HepG2 (cell line): ENCODE data around the gene FYB1. TPM values are rescaled to one million over a fixed set of nuclear protein-coding genes. Genes with fewer than 3 reads are reported as not detected.

ENCODE experiments used
- ATAC-seq: fragments of 200-7000 bp; cut with Tn5 transposase; 3 replicates; pipeline ENCODE4 v1.9.1; 2020; ENCODE audit warnings: mild to moderate bottlenecking, moderate library complexity
- BruUV-seq: library from RNA; stranded (reverse); fragments of 400-500 nt; replicated peaks from 2 replicates; lab custom pipeline; 2021; lab: Mats Ljungman, UMichigan
- CTCF ChIA-PET: fragments of 300-600 bp; formaldehyde crosslinking; extraction: SDS; loops from one replicate; lab custom pipeline; 2021; ENCODE audit warnings: low total read pairs, inconsistent platforms, low intra/inter-chr PET ratio; lab: Yijun Ruan, JAX
- POLR2A ChIA-PET: fragments of 350-600 bp; sonication (Branson Sonifier 250); formaldehyde crosslinking; loops from one replicate; lab custom pipeline; 2020; ENCODE audit warnings: antibody characterized with exemption, inconsistent platforms; lab: Yijun Ruan, JAX
- DNase-seq: peaks from one replicate; pipeline ENCODE4 v3.0.0-alpha.2; 2015; ENCODE audit warnings: low spot score
- FAIRE-seq: peaks from 3 replicates; lab custom pipeline; 2011; peaks lifted over from hg19 to GRCh38; lab: Jason Lieb, UNC
- H2AFZ ChIP-seq: one replicate; pipeline ENCODE4 v1.6.1; 2011; ENCODE audit warnings: low read length, inconsistent platforms
- H3K27ac ChIP-seq: fragments of 300-600 bp; 3 replicates; pipeline ENCODE4 v1.8.0; 2011; ENCODE audit warnings: mixed run types, mild to moderate bottlenecking, mixed read lengths, low read length, inconsistent platforms; ENCODE audit not compliant: insufficient read depth; ENCODE audit errors: extremely low read length
- H3K27me3 ChIP-seq, 2 experiments: fragments of 200-600 bp in 1 of 2; 2 replicates in 1 of 2; 3 replicates in 1 of 2; pipeline versions ENCODE4 v1.6.0 to v1.8.0; 2011; ENCODE audit warnings: low read length in 2 of 2, mild to moderate bottlenecking in 2 of 2, moderate library complexity in 2 of 2, inconsistent platforms in 1 of 2; ENCODE audit not compliant: insufficient read depth in 2 of 2, control insufficient read depth in 1 of 2
- H3K36me3 ChIP-seq, 2 experiments: fragments of 200-600 bp in 1 of 2; replicated peaks in 1 of 2; 2 replicates in 1 of 2; 3 replicates in 1 of 2; pipeline versions ENCODE4 v1.5.1 to v1.8.0; 2011; ENCODE audit warnings: low read length in 2 of 2, inconsistent platforms in 1 of 2; ENCODE audit not compliant: insufficient read depth in 2 of 2, control insufficient read depth in 1 of 2
- H3K4me1 ChIP-seq: 2 replicates; pipeline ENCODE4 v1.5.1; 2012; ENCODE audit warnings: low read length, inconsistent platforms; ENCODE audit not compliant: insufficient read depth
- H3K4me2 ChIP-seq: 2 replicates; pipeline ENCODE4 v1.6.0; 2011; ENCODE audit warnings: low read depth, low read length, inconsistent platforms
- H3K4me3 ChIP-seq, 3 experiments: fragments of 200-600 bp in 1 of 3; sonication (generic), shearing (Covaris generic) in 1 of 3; replicated peaks in 1 of 3; 2 replicates each; pipeline ENCODE4 v1.5.1; 2011 to 2016; ENCODE audit warnings: low read length in 3 of 3, inconsistent platforms in 2 of 3, low read depth in 2 of 3, mild to moderate bottlenecking in 2 of 3, control low read depth in 1 of 3, mixed read lengths in 1 of 3; ENCODE audit not compliant: insufficient read depth in 1 of 3
- H3K79me2 ChIP-seq: one replicate; pipeline ENCODE4 v1.6.1; 2011; ENCODE audit warnings: low read length, inconsistent platforms; ENCODE audit not compliant: insufficient read depth
- H3K9ac ChIP-seq: 2 replicates; pipeline ENCODE4 v1.6.0; 2011; ENCODE audit warnings: mild to moderate bottlenecking, low read depth, low read length, inconsistent platforms; ENCODE audit not compliant: insufficient read depth
- H3K9me3 ChIP-seq: 2 replicates; pipeline ENCODE4 v1.5.1; 2012; ENCODE audit warnings: mild to moderate bottlenecking, low read length
- H4K20me1 ChIP-seq: 2 replicates; pipeline ENCODE4 v1.6.0; 2011; ENCODE audit warnings: inconsistent platforms, mild to moderate bottlenecking, low read length, moderate library complexity; ENCODE audit not compliant: insufficient read depth
- GPN1 ChIP-seq: sonication (generic); formaldehyde crosslinking; IDR thresholded peaks from 2 replicates; pipeline ENCODE4 v1.5.1; 2020; ENCODE audit warnings: missing genetic modification reagents, borderline replicate concordance
- HNRNPLL ChIP-seq: fragments of 200-400 bp; formaldehyde crosslinking; IDR thresholded peaks from 2 replicates; pipeline ENCODE4 v1.6.1; 2017; ENCODE audit warnings: mild to moderate bottlenecking, low read depth, low read length; ENCODE audit not compliant: poor library complexity, severe bottlenecking
- MBNL3 ChIP-seq: fragments of 250-450 bp; sonication (Bioruptor Pico); conservative IDR thresholded peaks from 2 replicates; pipeline ENCODE4 v1.8.0; 2022; ENCODE audit warnings: mild to moderate bottlenecking, inconsistent platforms
- ZNF784 ChIP-seq: sonication (generic); formaldehyde crosslinking; IDR thresholded peaks from 2 replicates; pipeline ENCODE4 v1.5.1; 2020; ENCODE audit warnings: missing genetic modification reagents, mild to moderate bottlenecking, borderline replicate concordance
- ZNF792 ChIP-seq: IDR thresholded peaks from 2 replicates; pipeline ENCODE4 v1.6.1; 2016
- WGBS: methylation state at CpG from one replicate; pipeline ENCODE4 v1.1.6; 2017; ENCODE audit warnings: low lambda C conversion rate; 5-methylcytosine and 5-hydroxymethylcytosine counted together
- in situ Hi-C: cut with HindIII; loops from 2 replicates; pipeline ENCODE4 v1.10.0; 2017; ENCODE audit warnings: low pct_unique_long_range_greater_than_20kb; ENCODE audit not compliant: extremely low pct_ligation_motif_present
- intact Hi-C: fragments of 100-400 bp; cut with micrococcal nuclease; formaldehyde crosslinking; loops from one replicate; pipeline ENCODE4 v1.10.0; 2022; ENCODE audit not compliant: unreplicated experiment
- polyA plus RNA-seq, 8 experiments: library from polyadenylated mRNA; depleted of rRNA in 3 of 8; stranded (reverse) in 7 of 8; unstranded in 1 of 8; fragments of >200 nt; fragmentation: Illumina TruSeq in 4 of 8; extraction: Trizol in 4 of 8; gene quantifications; 2 replicates each; pipeline versions ENCODE4 v1.2.1 to v1.2.3, GENCODE V29; 2011 to 2016; ENCODE audit warnings: low read depth in 4 of 8, missing spikeins in 1 of 8, mixed read lengths in 1 of 8; ENCODE audit not compliant: insufficient read depth in 1 of 8
- total RNA-seq, 5 experiments: library from RNA; depleted of rRNA; stranded (reverse); fragments of >200 nt; fragmentation: Illumina TruSeq; extraction: Trizol; gene quantifications; 2 replicates each; pipeline ENCODE4 v1.2.3, GENCODE V29; 2016; ENCODE audit warnings: low read depth in 1 of 5

FYB1 gene
- total and polyA plus RNA-seq, 2 of the 13 experiments (the other 11 are each of a cell fraction or from before 2014, with no cell fraction given), result 0.03 TPM; not detected in 1

GRCh38 chr5:39191216-39191615, 28.1 kb downstream of the FYB1 start (continued):
- TF ChIP-seq ZNF784 (CRISPR knock-in tag) (no peak), HNRNPLL (no peak)

- Histone ChIP-seq H3K4me2 (no peak overlapping the region), H3K36me3 (no peaks in the 10 kb centered on the region), H3K27me3 (0 out of 5 replicates have a peak, but pooled peaks cover 0 to 10% of the 10 kb centered on the region in 2 experiments), H3K9ac (no peak overlapping the region)
- FAIRE-seq (no peak), DNase-seq (no peak)
- in situ Hi-C loops, result no loop called here
- no peak for TF ChIP-seq GPN1 (CRISPR knock-in tag)
- TF ChIP-seq ZNF792 (CRISPR knock-in tag), result no peak
- no peak for TF ChIP-seq MBNL3 (CRISPR knock-in tag)
- TF ChIP-seq, all 625 proteins: peak for 0
- BruUV-seq, result no TSS peak
- H3K9me3 ChIP-seq, result no peaks in the 10 kb centered on the region
- ChIA-PET CTCF (no interaction called here), POLR2A (no interaction called here)
- no peak for ATAC-seq
- no peak overlapping the region for H2AFZ ChIP-seq
- no peaks in the 10 kb centered on the region for H4K20me1 ChIP-seq
- no peak overlapping the region for H3K27ac ChIP-seq
- H3K4me3 ChIP-seq, result no peak overlapping the region
- intact Hi-C loops, result no loop called here
- H3K4me1 ChIP-seq, result no peaks in the 10 kb centered on the region
- 0% methylated on average over 4 of the region's 4 CpGs for WGBS
- H3K79me2 ChIP-seq, result no peaks in the 10 kb centered on the region
Observed at GRCh38 chr5:39190311-39191102, 28.9 kb downstream of the FYB1 start.
